GM13976 (cell line): ENCODE results near the gene RPA1.
"Not testable (repeated sequence)": the region's sequence is repeated elsewhere in the genome, so short reads cannot be mapped to it uniquely, and the experiment has no call there.

Source experiments
- DNase-seq: peaks from one replicate; pipeline ENCODE4 v3.0.0; 2012; ENCODE audit warnings: low spot score
- CTCF ChIP-seq: IDR thresholded peaks from 2 replicates; pipeline ENCODE4 v1.5.1; 2012; ENCODE audit warnings: borderline replicate concordance, mild to moderate bottlenecking; ENCODE audit not compliant: insufficient read depth; ENCODE audit errors: extremely low read depth, missing control alignments, control extremely low read depth
- in situ Hi-C: fragments of 300-500 bp; cut with MboI; formaldehyde crosslinking; loops from one replicate; pipeline ENCODE4 v1.12.0; 2022; ENCODE audit warnings: low sequenced_read_pairs, mixed read lengths, inconsistent platforms; ENCODE audit not compliant: unreplicated experiment

The RPA1 gene

GRCh38 chr17:1787301-1787902 lies 42.4 kb upstream of the RPA1 start:
- in situ Hi-C loops, result no loop called here
- no peak for TF ChIP-seq CTCF
- no peak for DNase-seq

GRCh38 chr17:1789936-1790335 lies 39.9 kb upstream of the RPA1 start:
- no peak for DNase-seq
- in situ Hi-C loops, result no loop called here
- no peak for TF ChIP-seq CTCF

- in situ Hi-C loops, result no loop called here
- DNase-seq, result no peak
- no peak for TF ChIP-seq CTCF
Observed at GRCh38 chr17:1792495-1793446, 37.0 kb upstream of the RPA1 start.

GRCh38 chr17:1793447-1793806 lies 36.4 kb upstream of the RPA1 start:
- in situ Hi-C loops, result no loop called here
- no peak for DNase-seq
- no peak for TF ChIP-seq CTCF

- DNase-seq, result no peak
- in situ Hi-C loops, result no loop called here
- TF ChIP-seq CTCF, result no peak
Observed at GRCh38 chr17:1796800-1797199, 33.0 kb upstream of the RPA1 start.

GRCh38 chr17:1797323-1797722 lies 32.5 kb upstream of the RPA1 start:
- in situ Hi-C loops, result no loop called here
- no peak for TF ChIP-seq CTCF
- no peak for DNase-seq

GRCh38 chr17:1797846-1798245 lies 32.0 kb upstream of the RPA1 start:
- in situ Hi-C loops, DNase-seq: not testable (repeated sequence)
